HCT116 (cell line): Measurements from ENCODE around the gene KLK12.

Experiments used
- ATF3 ChIP-seq: IDR thresholded peaks from 2 replicates; pipeline ENCODE4 v1.6.1; 2012
- CEBPB ChIP-seq: IDR thresholded peaks from 2 replicates; pipeline ENCODE4 v1.6.1; 2012; ENCODE audit warnings: low read depth
- EGR1 ChIP-seq: IDR thresholded peaks from 2 replicates; pipeline ENCODE4 v1.6.1; 2012; ENCODE audit warnings: low read depth
- EZH2 ChIP-seq: fragments of 200-600 bp; sonication (generic); IDR thresholded peaks from 2 replicates; pipeline ENCODE4 v1.6.1; 2017; ENCODE audit warnings: antibody characterized with exemption, mixed run types
- FOSL1 ChIP-seq: IDR thresholded peaks from 2 replicates; pipeline ENCODE4 v1.6.1; 2012; ENCODE audit warnings: low read depth
- MAX ChIP-seq: IDR thresholded peaks from 2 replicates; pipeline ENCODE4 v1.6.1; 2012
- POLR2AphosphoS5 ChIP-seq: IDR thresholded peaks from 2 replicates; pipeline ENCODE4 v1.6.1; 2011; ENCODE audit warnings: mild to moderate bottlenecking, low read depth, low read length, moderate library complexity
- RAD21 ChIP-seq: IDR thresholded peaks from 2 replicates; pipeline ENCODE4 v1.6.1; 2012; ENCODE audit warnings: low read depth, mild to moderate bottlenecking
- TF ChIP-seq, protein P1 (sequence below), 3 experiments: fragments of 200-600 bp in 1 of 3; sonication (generic) in 1 of 3; IDR thresholded peaks in 2 of 3; conservative IDR thresholded peaks in 1 of 3; 2 replicates each; pipeline ENCODE4 v1.5.1; 2012 to 2017; ENCODE audit warnings: low read depth in 2 of 3, low read length in 2 of 3, antibody characterized with exemption in 1 of 3, borderline replicate concordance in 1 of 3, control low read depth in 1 of 3, mild to moderate bottlenecking in 1 of 3, mixed read lengths in 1 of 3, mixed run types in 1 of 3, moderate library complexity in 1 of 3; ENCODE audit not compliant: insufficient read depth in 1 of 3
- TF ChIP-seq, protein P2 (sequence below): IDR thresholded peaks from 2 replicates; pipeline ENCODE4 v1.6.1; 2011; ENCODE audit warnings: mild to moderate bottlenecking, low read length, moderate library complexity; ENCODE audit not compliant: insufficient replicate concordance; ENCODE audit errors: extremely low read depth

- TF ChIP-seq, protein P1, sequence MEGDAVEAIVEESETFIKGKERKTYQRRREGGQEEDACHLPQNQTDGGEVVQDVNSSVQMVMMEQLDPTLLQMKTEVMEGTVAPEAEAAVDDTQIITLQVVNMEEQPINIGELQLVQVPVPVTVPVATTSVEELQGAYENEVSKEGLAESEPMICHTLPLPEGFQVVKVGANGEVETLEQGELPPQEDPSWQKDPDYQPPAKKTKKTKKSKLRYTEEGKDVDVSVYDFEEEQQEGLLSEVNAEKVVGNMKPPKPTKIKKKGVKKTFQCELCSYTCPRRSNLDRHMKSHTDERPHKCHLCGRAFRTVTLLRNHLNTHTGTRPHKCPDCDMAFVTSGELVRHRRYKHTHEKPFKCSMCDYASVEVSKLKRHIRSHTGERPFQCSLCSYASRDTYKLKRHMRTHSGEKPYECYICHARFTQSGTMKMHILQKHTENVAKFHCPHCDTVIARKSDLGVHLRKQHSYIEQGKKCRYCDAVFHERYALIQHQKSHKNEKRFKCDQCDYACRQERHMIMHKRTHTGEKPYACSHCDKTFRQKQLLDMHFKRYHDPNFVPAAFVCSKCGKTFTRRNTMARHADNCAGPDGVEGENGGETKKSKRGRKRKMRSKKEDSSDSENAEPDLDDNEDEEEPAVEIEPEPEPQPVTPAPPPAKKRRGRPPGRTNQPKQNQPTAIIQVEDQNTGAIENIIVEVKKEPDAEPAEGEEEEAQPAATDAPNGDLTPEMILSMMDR (IDR thresholded peaks at IDR 0.05 in 2 of 3, conservative IDR thresholded peaks at IDR 0.05 in 1 of 3; ENCODE audit: borderline replicate concordance in 1 of 3, insufficient read depth in 1 of 3, low read depth in 2 of 3, low read length in 2 of 3) = no peak
- no peak for TF ChIP-seq POLR2AphosphoS5
- TF ChIP-seq FOSL1 = no peak
- no peak for TF ChIP-seq RAD21
- no peak for TF ChIP-seq EZH2
- no peak for TF ChIP-seq EGR1
- TF ChIP-seq MAX = no peak
- TF ChIP-seq ATF3 = no peak
- TF ChIP-seq CEBPB = no peak
- TF ChIP-seq, protein P2, sequence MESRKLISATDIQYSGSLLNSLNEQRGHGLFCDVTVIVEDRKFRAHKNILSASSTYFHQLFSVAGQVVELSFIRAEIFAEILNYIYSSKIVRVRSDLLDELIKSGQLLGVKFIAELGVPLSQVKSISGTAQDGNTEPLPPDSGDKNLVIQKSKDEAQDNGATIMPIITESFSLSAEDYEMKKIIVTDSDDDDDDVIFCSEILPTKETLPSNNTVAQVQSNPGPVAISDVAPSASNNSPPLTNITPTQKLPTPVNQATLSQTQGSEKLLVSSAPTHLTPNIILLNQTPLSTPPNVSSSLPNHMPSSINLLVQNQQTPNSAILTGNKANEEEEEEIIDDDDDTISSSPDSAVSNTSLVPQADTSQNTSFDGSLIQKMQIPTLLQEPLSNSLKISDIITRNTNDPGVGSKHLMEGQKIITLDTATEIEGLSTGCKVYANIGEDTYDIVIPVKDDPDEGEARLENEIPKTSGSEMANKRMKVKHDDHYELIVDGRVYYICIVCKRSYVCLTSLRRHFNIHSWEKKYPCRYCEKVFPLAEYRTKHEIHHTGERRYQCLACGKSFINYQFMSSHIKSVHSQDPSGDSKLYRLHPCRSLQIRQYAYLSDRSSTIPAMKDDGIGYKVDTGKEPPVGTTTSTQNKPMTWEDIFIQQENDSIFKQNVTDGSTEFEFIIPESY = no peak
These were observed 31.8 kb upstream of the KLK12 start for GRCh38 chr19:51066393-51067186.
